Measurements from ENCODE around the gene SUPT3H. TPM values are rescaled to one million over a fixed set of nuclear protein-coding genes. Genes with fewer than 3 reads are reported as not detected.

Gene SUPT3H
- total RNA-seq, 1 experiment from 2014 or later, result 10.3 TPM

DNA sequence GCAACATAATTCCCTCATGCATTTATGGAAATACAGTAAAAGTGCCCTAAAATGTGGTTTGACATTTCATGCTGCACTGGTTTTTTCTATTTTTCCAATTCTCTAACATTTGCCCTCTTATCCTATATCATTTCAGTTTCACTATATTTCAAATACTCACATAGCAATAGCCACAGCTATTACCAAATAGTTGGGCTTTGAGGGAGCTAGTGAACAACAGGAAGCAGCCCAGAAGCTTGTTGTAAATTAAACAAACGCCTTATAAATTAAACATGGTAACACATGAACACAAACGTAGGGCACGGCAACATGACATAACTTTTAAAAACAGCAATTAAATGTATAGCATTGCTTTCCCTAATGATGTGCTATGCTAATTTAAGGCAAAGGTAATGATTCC is 521.3 kb downstream of the SUPT3H start:
- H3K9me3 Mint-ChIP-seq (ENCODE audit: low read depth, unreplicated experiment), result no peaks in the 10 kb centered on the region
- H3K36me3 Mint-ChIP-seq (ENCODE audit: insufficient read depth, unreplicated experiment), result no peaks in the 10 kb centered on the region
- DNase-seq, result no peak
- H3K4me1 Mint-ChIP-seq (ENCODE audit: low read depth, unreplicated experiment), result no peaks in the 10 kb centered on the region
- H3K4me3 Mint-ChIP-seq (ENCODE audit: low read depth, unreplicated experiment), result no peak overlapping the region
- TF ChIP-seq, protein P1, sequence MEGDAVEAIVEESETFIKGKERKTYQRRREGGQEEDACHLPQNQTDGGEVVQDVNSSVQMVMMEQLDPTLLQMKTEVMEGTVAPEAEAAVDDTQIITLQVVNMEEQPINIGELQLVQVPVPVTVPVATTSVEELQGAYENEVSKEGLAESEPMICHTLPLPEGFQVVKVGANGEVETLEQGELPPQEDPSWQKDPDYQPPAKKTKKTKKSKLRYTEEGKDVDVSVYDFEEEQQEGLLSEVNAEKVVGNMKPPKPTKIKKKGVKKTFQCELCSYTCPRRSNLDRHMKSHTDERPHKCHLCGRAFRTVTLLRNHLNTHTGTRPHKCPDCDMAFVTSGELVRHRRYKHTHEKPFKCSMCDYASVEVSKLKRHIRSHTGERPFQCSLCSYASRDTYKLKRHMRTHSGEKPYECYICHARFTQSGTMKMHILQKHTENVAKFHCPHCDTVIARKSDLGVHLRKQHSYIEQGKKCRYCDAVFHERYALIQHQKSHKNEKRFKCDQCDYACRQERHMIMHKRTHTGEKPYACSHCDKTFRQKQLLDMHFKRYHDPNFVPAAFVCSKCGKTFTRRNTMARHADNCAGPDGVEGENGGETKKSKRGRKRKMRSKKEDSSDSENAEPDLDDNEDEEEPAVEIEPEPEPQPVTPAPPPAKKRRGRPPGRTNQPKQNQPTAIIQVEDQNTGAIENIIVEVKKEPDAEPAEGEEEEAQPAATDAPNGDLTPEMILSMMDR (IDR thresholded peaks at IDR 0.05; ENCODE audit: unreplicated experiment), result no peak
- no peaks in the 10 kb centered on the region for H3K27me3 Mint-ChIP-seq (ENCODE audit: unreplicated experiment)
- intact Hi-C loops (cut with micrococcal nuclease; ENCODE audit: unreplicated experiment), result no loop called here
- H3K27ac Mint-ChIP-seq (ENCODE audit: unreplicated experiment), result no peak overlapping the region
- CTCF ChIA-PET, result no interaction called here
- BruUV-seq (replicated peaks), result no TSS peak

DNA sequence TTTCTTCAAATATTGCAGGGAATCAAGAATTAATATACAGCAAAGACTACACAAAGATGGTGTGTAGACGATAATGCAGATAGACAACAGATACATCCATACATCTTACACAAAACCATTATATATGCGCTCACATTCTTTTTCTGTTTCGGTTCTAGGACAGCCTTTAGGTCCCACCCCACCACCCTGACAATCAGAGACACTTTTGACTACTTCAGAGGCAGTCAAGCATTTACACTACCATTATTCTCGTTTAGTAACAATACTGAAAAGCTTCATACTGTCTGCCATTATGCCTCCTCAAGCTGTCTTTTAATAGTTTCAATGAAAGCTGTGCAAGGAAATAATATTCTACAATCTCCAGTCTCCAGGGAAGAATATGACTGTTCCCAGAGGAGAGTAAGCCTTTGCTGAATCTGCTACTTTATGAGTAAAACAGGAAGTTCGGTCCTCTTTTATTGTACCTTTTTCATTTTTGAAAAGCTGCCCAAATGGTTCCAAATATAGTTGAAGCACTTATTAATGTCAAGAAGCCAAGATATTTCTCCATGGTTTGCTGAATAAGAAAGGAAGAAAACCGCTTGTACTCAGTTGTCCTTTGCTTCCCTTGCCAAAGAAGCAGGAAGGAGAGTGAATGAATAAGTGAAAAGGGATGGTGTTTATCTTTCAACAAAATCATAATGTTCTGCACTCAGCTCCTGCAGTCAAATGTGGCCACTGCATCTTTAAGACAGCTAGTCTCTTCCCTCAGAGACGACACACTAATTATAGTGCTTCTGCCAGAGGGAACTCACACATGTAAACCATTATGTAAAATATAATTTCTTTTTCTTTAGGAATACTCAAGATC is 521.9 kb downstream of the SUPT3H start:
- no peaks in the 10 kb centered on the region for H3K4me1 Mint-ChIP-seq (ENCODE audit: low read depth, unreplicated experiment)
- intact Hi-C loops (cut with micrococcal nuclease; ENCODE audit: unreplicated experiment), result no loop called here
- no peaks in the 10 kb centered on the region for H3K36me3 Mint-ChIP-seq (ENCODE audit: insufficient read depth, unreplicated experiment)
- no peaks in the 10 kb centered on the region for H3K27me3 Mint-ChIP-seq (ENCODE audit: unreplicated experiment)
- no peaks in the 10 kb centered on the region for H3K9me3 Mint-ChIP-seq (ENCODE audit: low read depth, unreplicated experiment)
- BruUV-seq (replicated peaks), result no TSS peak
- no peak for DNase-seq
- H3K4me3 Mint-ChIP-seq (ENCODE audit: low read depth, unreplicated experiment), result no peak overlapping the region
- CTCF ChIA-PET, result interaction anchor here (1.3 kb wide), 1 partner anchor 12 kb away, joined by 3 read pairs; no protein-coding TSS in a partner anchor
- TF ChIP-seq, protein P1 (IDR thresholded peaks at IDR 0.05; ENCODE audit: unreplicated experiment), result no peak
- no peak overlapping the region for H3K27ac Mint-ChIP-seq (ENCODE audit: unreplicated experiment)

DNA sequence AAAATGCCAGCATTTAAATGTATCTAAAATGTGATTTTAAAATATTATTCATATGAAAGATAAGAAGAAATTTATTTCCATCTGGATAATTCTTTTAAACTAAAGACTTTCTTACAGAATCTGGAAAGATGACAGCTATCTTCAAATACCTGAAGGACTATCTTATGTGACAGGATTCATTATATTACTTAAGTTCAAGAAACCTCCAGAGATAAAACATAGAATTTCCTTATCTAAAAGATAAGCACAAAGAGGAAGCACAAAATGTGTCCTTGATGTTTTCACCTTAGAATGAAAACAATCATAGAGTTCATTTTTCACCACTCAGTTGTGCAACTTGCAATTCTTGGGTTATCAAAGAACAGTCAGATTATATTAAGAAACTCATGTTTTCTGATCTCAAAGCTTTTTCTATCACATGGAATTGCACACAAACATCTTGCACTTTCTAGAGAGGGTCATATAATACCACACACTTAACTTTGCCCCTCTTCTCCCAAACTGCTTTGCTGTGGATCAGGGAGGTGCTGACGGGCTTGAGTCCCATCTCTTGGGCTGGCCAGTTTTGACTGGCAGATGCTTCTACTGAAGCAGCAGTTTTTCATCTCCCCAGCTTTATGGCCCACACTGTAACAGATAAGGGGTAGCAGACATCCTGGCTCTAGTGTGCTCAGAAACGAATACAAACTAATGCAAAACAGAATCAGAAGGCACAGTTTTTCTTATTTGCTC is 522.9 kb downstream of the SUPT3H start:
- Mint-ChIP-seq H3K4me3 (ENCODE audit: low read depth, unreplicated experiment) (no peak overlapping the region), H3K9me3 (ENCODE audit: low read depth, unreplicated experiment) (no peaks in the 10 kb centered on the region), H3K27me3 (ENCODE audit: unreplicated experiment) (no peaks in the 10 kb centered on the region), H3K27ac (ENCODE audit: unreplicated experiment) (no peak overlapping the region), H3K36me3 (ENCODE audit: insufficient read depth, unreplicated experiment) (no peaks in the 10 kb centered on the region), H3K4me1 (ENCODE audit: low read depth, unreplicated experiment) (no peaks in the 10 kb centered on the region)
- DNase-seq, result no peak
- intact Hi-C loops (cut with micrococcal nuclease; ENCODE audit: unreplicated experiment), result no loop called here
- no TSS peak for BruUV-seq (replicated peaks)
- CTCF ChIA-PET, result interaction anchor here (1.3 kb wide), 1 partner anchor 13 kb away, joined by 3 read pairs; no protein-coding TSS in a partner anchor
- TF ChIP-seq, protein P1 (IDR thresholded peaks at IDR 0.05; ENCODE audit: unreplicated experiment), result no peak

DNA sequence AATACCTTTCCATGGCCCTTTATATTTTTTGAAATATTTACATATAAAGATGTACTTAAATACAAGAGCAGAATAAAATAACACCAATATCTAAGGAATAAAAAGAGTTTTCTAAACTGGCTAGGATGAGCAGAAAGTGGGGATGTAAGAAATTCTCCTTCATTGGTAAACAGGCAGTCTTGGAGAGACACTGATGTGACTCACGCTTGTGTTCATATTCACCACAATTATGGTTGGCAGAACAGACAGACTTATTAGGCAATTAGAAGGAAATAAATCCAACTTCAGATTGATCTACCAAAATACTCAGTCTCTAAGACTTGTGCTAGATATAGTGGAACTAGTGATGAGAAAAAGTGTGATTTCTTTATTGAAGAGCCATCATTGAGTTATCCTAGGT is 526.6 kb downstream of the SUPT3H start:
- H3K27me3 Mint-ChIP-seq (ENCODE audit: unreplicated experiment), result peaks cover 2% of the 10 kb centered on the region
- CTCF ChIA-PET, result no interaction called here
- H3K4me1 Mint-ChIP-seq (ENCODE audit: low read depth, unreplicated experiment), result no peaks in the 10 kb centered on the region
- intact Hi-C loops (cut with micrococcal nuclease; ENCODE audit: unreplicated experiment), result no loop called here
- no peaks in the 10 kb centered on the region for H3K9me3 Mint-ChIP-seq (ENCODE audit: low read depth, unreplicated experiment)
- BruUV-seq (replicated peaks), result no TSS peak
- H3K36me3 Mint-ChIP-seq (ENCODE audit: insufficient read depth, unreplicated experiment), result no peaks in the 10 kb centered on the region
- no peak overlapping the region for H3K4me3 Mint-ChIP-seq (ENCODE audit: low read depth, unreplicated experiment)
- TF ChIP-seq, protein P1 (IDR thresholded peaks at IDR 0.05; ENCODE audit: unreplicated experiment), result no peak
- no peak overlapping the region for H3K27ac Mint-ChIP-seq (ENCODE audit: unreplicated experiment)
- DNase-seq, result no peak

Measured in Calu3 (cell line).